Smooth muscle cell (in vitro differentiated cells): ENCODE results near the gene PDE10A. TPM values are rescaled to one million over a fixed set of nuclear protein-coding genes. Genes with fewer than 3 reads are reported as not detected.

Experiments
- DNase-seq: peaks from one replicate; lab custom pipeline; 2025; ENCODE audit not compliant: unreplicated experiment; lab: John Stamatoyannopoulos, UW
- H2AFZ ChIP-seq: fragments of 200-600 bp; sonication (generic); 2 replicates; pipeline ENCODE4 v1.6.0; 2016; ENCODE audit warnings: antibody characterized with exemption, low read depth, mild to moderate bottlenecking
- H3F3A ChIP-seq: fragments of 200-600 bp; sonication (generic); 2 replicates; pipeline ENCODE4 v1.6.0; 2017; ENCODE audit warnings: antibody characterized with exemption, low read depth
- H3K27ac ChIP-seq: fragments of 200-600 bp; sonication (generic); 2 replicates; pipeline ENCODE4 v1.5.1; 2016; ENCODE audit warnings: low read depth, mild to moderate bottlenecking
- H3K27me3 ChIP-seq: fragments of 200-600 bp; sonication (generic); 2 replicates; pipeline ENCODE4 v1.6.1; 2016; ENCODE audit warnings: low read depth, mild to moderate bottlenecking
- H3K36me3 ChIP-seq: fragments of 200-600 bp; sonication (generic); 2 replicates; pipeline ENCODE4 v1.5.1; 2016; ENCODE audit warnings: low read depth
- H3K4me1 ChIP-seq: fragments of 200-600 bp; sonication (generic); 2 replicates; pipeline ENCODE4 v1.5.1; 2016; ENCODE audit warnings: low read depth
- H3K4me2 ChIP-seq: fragments of 200-600 bp; sonication (generic); 2 replicates; pipeline ENCODE4 v1.6.0; 2016; ENCODE audit warnings: mild to moderate bottlenecking
- H3K4me3 ChIP-seq: fragments of 200-600 bp; sonication (generic); 2 replicates; pipeline ENCODE4 v1.5.1; 2016; ENCODE audit warnings: mild to moderate bottlenecking
- H3K79me2 ChIP-seq: fragments of 200-600 bp; sonication (generic); 2 replicates; pipeline ENCODE4 v1.6.0; 2016; ENCODE audit warnings: low read depth, mild to moderate bottlenecking
- H3K9ac ChIP-seq: fragments of 200-600 bp; sonication (generic); 2 replicates; pipeline ENCODE4 v1.6.0; 2016; ENCODE audit warnings: low read depth
- H3K9me3 ChIP-seq: fragments of 200-600 bp; sonication (generic); replicated peaks from 2 replicates; pipeline ENCODE4 v1.5.1; 2016; ENCODE audit warnings: low read depth
- H4K20me1 ChIP-seq: fragments of 200-600 bp; sonication (generic); 2 replicates; pipeline ENCODE4 v1.6.0; 2016; ENCODE audit warnings: low read depth
- WGBS: methylation state at CpG from one replicate; pipeline ENCODE4 v1.1.7; 2016; ENCODE audit warnings: low lambda C conversion rate; 5-methylcytosine and 5-hydroxymethylcytosine counted together
- polyA plus RNA-seq: library from polyadenylated mRNA; unstranded; fragments of >200 nt; fragmentation: Nextera tagmentation; extraction: Ambion mirVana; gene quantifications from 2 replicates; pipeline ENCODE4 v1.2.1, GENCODE V29; 2016
- total RNA-seq: library from RNA; depleted of rRNA; stranded (reverse); fragments of >200 nt; gene quantifications from 2 replicates; pipeline ENCODE4 v1.2.3, GENCODE V29; 2014
- TF ChIP-seq, protein P1 (sequence below): fragments of 200-600 bp; sonication (generic); IDR thresholded peaks from 2 replicates; pipeline ENCODE4 v1.5.1; 2017; ENCODE audit warnings: borderline replicate concordance, mild to moderate bottlenecking, antibody characterized with exemption; ENCODE audit not compliant: insufficient read depth, poor library complexity, severe bottlenecking

Gene PDE10A
- total RNA-seq (5.6 and 7.1 TPM in 2 replicates), polyA plus RNA-seq (0.11 and 2.0 TPM in 2 replicates)

DNA sequence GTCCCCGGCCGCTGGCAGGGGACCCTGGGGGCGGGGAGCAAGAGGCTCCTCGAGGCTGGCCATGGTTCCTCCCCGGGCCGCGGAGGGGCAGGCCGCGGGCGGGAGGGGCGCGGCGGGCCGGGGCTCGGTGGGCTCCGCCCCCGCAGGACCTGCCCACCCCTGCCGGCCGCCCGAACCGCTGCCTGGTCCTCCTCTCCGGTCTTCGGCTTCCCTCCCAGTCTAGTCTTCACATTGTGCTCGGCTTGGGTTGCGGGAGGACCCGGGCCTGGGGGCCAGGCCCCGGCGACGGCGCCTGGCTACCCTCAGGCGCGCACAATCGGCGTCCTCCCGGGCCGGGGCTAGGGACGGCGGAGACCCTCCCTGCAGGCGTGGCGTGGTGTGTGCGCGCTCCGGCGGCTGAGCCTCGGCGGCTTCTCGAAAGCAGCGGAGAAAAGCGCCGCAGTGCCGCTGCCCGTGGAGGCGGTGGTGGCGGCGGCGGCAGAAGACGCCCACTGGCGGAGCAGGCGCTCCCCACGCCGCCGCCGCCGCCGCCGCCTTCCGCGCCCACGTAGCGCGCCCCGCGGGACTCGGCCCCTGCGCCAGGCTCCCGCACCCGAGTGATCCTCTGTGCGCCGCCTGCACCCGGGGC is at the start of gene PDE10A:
PDE10A (minus strand) TSS at position 493 of the 628 bp plus-strand sequence; CDS start at position 63, 430 bp downstream.
- peak within 1 kb of the TSS; percentile 68 for H3K4me3 ChIP-seq
- H3K9ac ChIP-seq, result no peak within 1 kb of the TSS
- peaks cover 13% of the 10 kb centered on the region for H4K20me1 ChIP-seq
- no peaks in the 10 kb centered on the region for H3K79me2 ChIP-seq
- TF ChIP-seq, protein P1, sequence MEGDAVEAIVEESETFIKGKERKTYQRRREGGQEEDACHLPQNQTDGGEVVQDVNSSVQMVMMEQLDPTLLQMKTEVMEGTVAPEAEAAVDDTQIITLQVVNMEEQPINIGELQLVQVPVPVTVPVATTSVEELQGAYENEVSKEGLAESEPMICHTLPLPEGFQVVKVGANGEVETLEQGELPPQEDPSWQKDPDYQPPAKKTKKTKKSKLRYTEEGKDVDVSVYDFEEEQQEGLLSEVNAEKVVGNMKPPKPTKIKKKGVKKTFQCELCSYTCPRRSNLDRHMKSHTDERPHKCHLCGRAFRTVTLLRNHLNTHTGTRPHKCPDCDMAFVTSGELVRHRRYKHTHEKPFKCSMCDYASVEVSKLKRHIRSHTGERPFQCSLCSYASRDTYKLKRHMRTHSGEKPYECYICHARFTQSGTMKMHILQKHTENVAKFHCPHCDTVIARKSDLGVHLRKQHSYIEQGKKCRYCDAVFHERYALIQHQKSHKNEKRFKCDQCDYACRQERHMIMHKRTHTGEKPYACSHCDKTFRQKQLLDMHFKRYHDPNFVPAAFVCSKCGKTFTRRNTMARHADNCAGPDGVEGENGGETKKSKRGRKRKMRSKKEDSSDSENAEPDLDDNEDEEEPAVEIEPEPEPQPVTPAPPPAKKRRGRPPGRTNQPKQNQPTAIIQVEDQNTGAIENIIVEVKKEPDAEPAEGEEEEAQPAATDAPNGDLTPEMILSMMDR, result no peak
- WGBS, result under 1% methylated on average over 32 of the region's 80 CpGs
- peak within 1 kb of the TSS; percentile 76 for H2AFZ ChIP-seq
- DNase-seq, result no peak
- H3F3A ChIP-seq, result no peaks in the 10 kb centered on the region
- H3K4me1 ChIP-seq, result peaks cover 25% of the 10 kb centered on the region
- H3K4me2 ChIP-seq, result peak within 1 kb of the TSS; percentile 99
- no peaks in the 10 kb centered on the region for H3K36me3 ChIP-seq
- no peaks in the 10 kb centered on the region for H3K9me3 ChIP-seq
- no peak within 1 kb of the TSS for H3K27ac ChIP-seq
- peaks cover 91% of the 10 kb centered on the region for H3K27me3 ChIP-seq

DNA sequence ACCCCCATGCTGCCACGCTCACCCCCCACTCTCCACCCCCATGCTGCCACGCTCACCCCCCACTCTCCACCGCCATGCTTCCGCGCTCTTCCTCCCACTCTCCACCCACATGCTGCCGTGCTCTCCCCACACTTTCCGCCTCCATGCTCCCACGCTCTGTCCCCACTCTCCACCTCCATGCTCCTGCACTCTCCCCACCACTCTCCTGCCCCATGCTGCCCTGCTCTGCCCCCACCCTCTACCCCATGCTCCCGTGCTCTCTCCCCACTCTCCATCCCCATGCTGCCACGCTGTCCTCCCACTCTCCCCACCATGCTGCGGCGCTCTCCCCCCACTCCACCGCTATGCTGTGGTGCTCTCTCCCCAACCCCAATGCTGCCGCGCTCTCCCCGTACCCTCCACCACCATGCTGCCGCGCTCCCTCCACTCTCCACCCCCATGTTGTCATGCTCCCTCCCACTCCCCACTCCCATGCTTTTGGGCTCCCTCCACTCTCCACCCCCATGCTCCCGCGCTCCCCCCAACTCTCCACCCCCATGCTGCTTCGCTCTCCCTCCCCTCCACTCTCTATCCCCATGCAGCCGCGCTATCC is 46.0 kb upstream of the PDE10A start:
- TF ChIP-seq, protein P1, result no peak
- WGBS, result 100% methylated on average over 8 of the region's 23 CpGs
- Histone ChIP-seq H3K9ac (no peak overlapping the region), H3F3A (no peaks in the 10 kb centered on the region), H3K4me2 (no peak overlapping the region), H3K4me3 (no peak overlapping the region), H3K27ac (no peak overlapping the region), H3K36me3 (no peaks in the 10 kb centered on the region), H4K20me1 (no peaks in the 10 kb centered on the region), H3K9me3 (no peaks in the 10 kb centered on the region), H2AFZ (no peak overlapping the region), H3K79me2 (no peaks in the 10 kb centered on the region), H3K27me3 (no peaks in the 10 kb centered on the region), H3K4me1 (no peaks in the 10 kb centered on the region)
- no peak for DNase-seq

DNA sequence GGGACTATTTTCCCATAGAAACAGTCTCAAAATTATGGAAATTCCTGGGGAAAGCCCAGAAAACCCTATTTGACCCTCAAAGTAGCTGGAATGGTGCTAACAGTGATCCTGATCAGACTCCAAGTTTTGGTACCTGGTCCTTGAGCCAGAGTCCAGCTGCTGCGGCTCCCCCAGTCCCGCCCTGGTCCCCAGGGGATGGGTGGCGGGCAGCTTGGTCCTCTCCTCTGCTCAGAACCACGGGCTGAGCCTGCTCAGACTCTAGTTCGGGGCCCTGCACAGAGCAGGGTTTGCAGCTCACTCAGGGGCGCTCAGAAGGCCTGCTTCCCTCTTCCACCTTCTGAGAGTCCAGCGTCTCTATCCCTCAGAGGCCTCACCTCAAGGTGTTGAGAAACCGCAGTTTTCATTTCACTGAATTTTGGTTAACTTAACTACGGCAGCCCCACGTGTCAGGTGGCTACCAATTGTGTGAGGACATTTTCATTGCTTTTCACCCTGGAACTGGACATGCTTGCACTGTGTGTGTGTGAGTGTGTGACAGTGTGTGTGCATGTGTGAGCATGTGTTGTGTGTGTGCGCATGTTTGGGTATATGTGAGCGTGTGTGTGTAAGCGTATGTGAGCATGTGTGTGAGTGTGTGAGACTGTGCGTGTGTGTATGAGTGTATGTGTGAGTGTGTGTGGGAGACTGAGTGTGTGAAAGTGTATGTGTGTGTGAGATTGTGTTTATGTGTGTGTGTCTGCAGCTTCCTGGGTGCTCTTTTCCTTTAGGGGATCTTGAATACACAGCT is 44.2 kb upstream of the PDE10A start:
- H3K4me2 ChIP-seq, result no peak overlapping the region
- DNase-seq, result no peak
- H3K27me3 ChIP-seq, result no peaks in the 10 kb centered on the region
- H3K27ac ChIP-seq, result no peak overlapping the region
- H3F3A ChIP-seq, result no peaks in the 10 kb centered on the region
- no peaks in the 10 kb centered on the region for H3K36me3 ChIP-seq
- H2AFZ ChIP-seq, result no peak overlapping the region
- no peak overlapping the region for H3K9ac ChIP-seq
- 94% methylated on average over 14 of the region's 14 CpGs for WGBS
- no peaks in the 10 kb centered on the region for H4K20me1 ChIP-seq
- H3K79me2 ChIP-seq, result no peaks in the 10 kb centered on the region
- no peaks in the 10 kb centered on the region for H3K4me1 ChIP-seq
- H3K4me3 ChIP-seq, result no peak overlapping the region
- TF ChIP-seq, protein P1, result no peak
- no peaks in the 10 kb centered on the region for H3K9me3 ChIP-seq
